Activated naive CD4-positive, alpha-beta T cell treated with anti-CD3 and anti-CD28 coated beads for 36 hours (primary cell): Measurements from ENCODE around the gene KIAA1217. TPM values are rescaled to one million over a fixed set of nuclear protein-coding genes. Genes with fewer than 3 reads are reported as not detected.

Source experiments
- CTCF ChIA-PET: fragments of 350-600 bp; sonication (Branson Sonifier 250); formaldehyde crosslinking; loops from one replicate; lab custom pipeline; 2021; ENCODE audit warnings: antibody characterized with exemption; lab: Charles Lee
- DNase-seq: peaks from one replicate; pipeline ENCODE4 v3.0.0-alpha.2; 2020
- H3K27ac Mint-ChIP-seq: one replicate; pipeline ENCODE4 v1.8.0; 2021; ENCODE audit warnings: mild to moderate bottlenecking, mixed read lengths
- H3K27me3 Mint-ChIP-seq: one replicate; pipeline ENCODE4 v1.8.0; 2021; ENCODE audit warnings: low read depth, mixed read lengths
- H3K36me3 Mint-ChIP-seq: one replicate; pipeline ENCODE4 v1.8.0; 2021; ENCODE audit warnings: low read depth, mixed read lengths
- H3K4me1 Mint-ChIP-seq: one replicate; pipeline ENCODE4 v1.8.0; 2021; ENCODE audit warnings: low read depth, mixed read lengths
- H3K4me3 Mint-ChIP-seq: one replicate; pipeline ENCODE4 v1.8.0; 2021; ENCODE audit warnings: mild to moderate bottlenecking, moderate library complexity, mixed read lengths
- H3K9me3 Mint-ChIP-seq: one replicate; pipeline ENCODE4 v1.8.0; 2021; ENCODE audit warnings: mixed read lengths
- intact Hi-C: fragments of 100-400 bp; cut with micrococcal nuclease; formaldehyde crosslinking; loops from one replicate; pipeline ENCODE4 v1.15.1; 2023
- total RNA-seq, 2 experiments: library from RNA; stranded (reverse); gene quantifications; one replicate each; pipeline ENCODE4 v1.2.3, GENCODE V29; 2021

KIAA1217 gene
- total RNA-seq, 2 experiments from 2014 or later: 0.57 to 0.86 TPM

GRCh38 chr10:24502006-24502405, 293.1 kb downstream of the KIAA1217 start:
- DNase-seq: no peak
- H3K4me1 Mint-ChIP-seq: no peaks in the 10 kb centered on the region
- peaks cover 3% of the 10 kb centered on the region for H3K9me3 Mint-ChIP-seq
- no peaks in the 10 kb centered on the region for H3K36me3 Mint-ChIP-seq
- CTCF ChIA-PET: interaction anchor here (0.7 to 3.5 kb wide), 5 partner anchors 12 to 1413 kb away, joined by 3 to 24 read pairs (median 4); no protein-coding TSS in a partner anchor
- H3K4me3 Mint-ChIP-seq: no peak overlapping the region
- peaks cover 14% of the 10 kb centered on the region for H3K27me3 Mint-ChIP-seq
- H3K27ac Mint-ChIP-seq: no peak overlapping the region
- intact Hi-C loops: loop anchor here (5.0 kb wide), 2 partner anchors 305 to 1345 kb away; no protein-coding TSS in a partner anchor

- Mint-ChIP-seq H3K4me1 (no peaks in the 10 kb centered on the region), H3K4me3 (no peak overlapping the region), H3K27ac (no peak overlapping the region), H3K36me3 (no peaks in the 10 kb centered on the region), H3K9me3 (peaks cover 3% of the 10 kb centered on the region), H3K27me3 (peaks cover 14% of the 10 kb centered on the region)
- CTCF ChIA-PET: interaction anchor here (0.9 to 3.5 kb wide), 4 partner anchors 11 to 508 kb away, joined by 3 to 24 read pairs (median 4); no protein-coding TSS in a partner anchor
- no peak for DNase-seq
- intact Hi-C loops: loop anchor here (1.0 to 5.0 kb wide), 4 partner anchors 143 to 1346 kb away; no protein-coding TSS in a partner anchor
Measured at GRCh38 chr10:24502801-24503460, 294.0 kb downstream of the KIAA1217 start.

GRCh38 chr10:24503461-24504320, 294.8 kb downstream of the KIAA1217 start:
- Mint-ChIP-seq H3K4me1 (no peaks in the 10 kb centered on the region), H3K36me3 (no peaks in the 10 kb centered on the region), H3K4me3 (no peak overlapping the region), H3K27ac (no peak overlapping the region), H3K27me3 (peaks cover 14% of the 10 kb centered on the region), H3K9me3 (peaks cover 3% of the 10 kb centered on the region)
- DNase-seq: peak; percentile 58
- CTCF ChIA-PET: interaction anchor here (0.6 to 3.5 kb wide), 6 partner anchors 15 to 510 kb away, joined by 3 to 24 read pairs (median 3); no protein-coding TSS in a partner anchor
- intact Hi-C loops: loop anchor here (1.0 to 5.0 kb wide), 4 partner anchors 143 to 1346 kb away; no protein-coding TSS in a partner anchor

GRCh38 chr10:24505759-24506158, 296.8 kb downstream of the KIAA1217 start:
- DNase-seq: no peak
- Mint-ChIP-seq H3K27me3 (peaks cover 14% of the 10 kb centered on the region), H3K9me3 (peaks cover 3% of the 10 kb centered on the region), H3K4me1 (no peaks in the 10 kb centered on the region), H3K27ac (no peak overlapping the region), H3K4me3 (no peak overlapping the region), H3K36me3 (no peaks in the 10 kb centered on the region)
- intact Hi-C loops: no loop called here
- CTCF ChIA-PET: interaction anchor here (1.2 kb wide), 1 partner anchor 55 kb away, joined by 3 read pairs; no protein-coding TSS in a partner anchor

- CTCF ChIA-PET: interaction anchor here (1.1 kb wide), 1 partner anchor 11 kb away, joined by 4 read pairs; no protein-coding TSS in a partner anchor
- no peaks in the 10 kb centered on the region for H3K4me1 Mint-ChIP-seq
- DNase-seq: peak; percentile 28
- H3K27ac Mint-ChIP-seq: no peak overlapping the region
- no peak overlapping the region for H3K4me3 Mint-ChIP-seq
- H3K9me3 Mint-ChIP-seq: no peaks in the 10 kb centered on the region
- no peaks in the 10 kb centered on the region for H3K36me3 Mint-ChIP-seq
- intact Hi-C loops: loop anchor here (10.0 kb wide), 2 partner anchors 808 to 1198 kb away; no protein-coding TSS in a partner anchor
- H3K27me3 Mint-ChIP-seq: peaks cover 2% of the 10 kb centered on the region
Measured at GRCh38 chr10:24513155-24513554, 304.2 kb downstream of the KIAA1217 start.

- Mint-ChIP-seq H3K9me3 (no peaks in the 10 kb centered on the region), H3K27ac (no peak overlapping the region), H3K27me3 (peaks cover 8% of the 10 kb centered on the region), H3K4me1 (peaks cover 14% of the 10 kb centered on the region), H3K4me3 (no peak overlapping the region), H3K36me3 (no peaks in the 10 kb centered on the region)
- no peak for DNase-seq
- intact Hi-C loops: loop anchor here (5.0 to 10.0 kb wide), 5 partner anchors 153 to 1201 kb away; no protein-coding TSS in a partner anchor
- CTCF ChIA-PET: interaction anchor here (0.5 to 1.1 kb wide), 2 partner anchors 813 to 1222 kb away, joined by 3 to 4 read pairs; no protein-coding TSS in a partner anchor
Measured at GRCh38 chr10:24515481-24515880, 306.5 kb downstream of the KIAA1217 start.

- intact Hi-C loops: loop anchor here (2.0 to 10.0 kb wide), 7 partner anchors 38 to 1360 kb away; no protein-coding TSS in a partner anchor
- Mint-ChIP-seq H3K27ac (no peak overlapping the region), H3K4me1 (peaks cover 14% of the 10 kb centered on the region), H3K4me3 (no peak overlapping the region), H3K27me3 (peaks cover 7% of the 10 kb centered on the region), H3K9me3 (no peaks in the 10 kb centered on the region), H3K36me3 (no peaks in the 10 kb centered on the region)
- CTCF ChIA-PET: interaction anchor here (0.7 to 3.3 kb wide), 10 partner anchors 10 to 1360 kb away, joined by 3 to 24 read pairs (median 5); no protein-coding TSS in a partner anchor
- DNase-seq: no peak
Measured at GRCh38 chr10:24518411-24518810, 309.5 kb downstream of the KIAA1217 start.

GRCh38 chr10:24518981-24519597, 310.2 kb downstream of the KIAA1217 start:
- DNase-seq: peak; percentile 62
- H3K27ac Mint-ChIP-seq: no peak overlapping the region
- no peaks in the 10 kb centered on the region for H3K36me3 Mint-ChIP-seq
- CTCF ChIA-PET: interaction anchor here (0.7 to 3.3 kb wide), 17 partner anchors 9 to 1361 kb away, joined by 3 to 24 read pairs (median 4); no protein-coding TSS in a partner anchor
- H3K4me1 Mint-ChIP-seq: peaks cover 14% of the 10 kb centered on the region
- intact Hi-C loops: loop anchor here (1.0 to 10.0 kb wide), 8 partner anchors 38 to 1360 kb away; no protein-coding TSS in a partner anchor
- no peaks in the 10 kb centered on the region for H3K9me3 Mint-ChIP-seq
- H3K27me3 Mint-ChIP-seq: peaks cover 7% of the 10 kb centered on the region
- no peak overlapping the region for H3K4me3 Mint-ChIP-seq

- Mint-ChIP-seq H3K27ac (peak overlapping the region; percentile 53), H3K36me3 (no peaks in the 10 kb centered on the region), H3K4me3 (peak overlapping the region; percentile 66), H3K9me3 (no peaks in the 10 kb centered on the region), H3K27me3 (peaks cover 7% of the 10 kb centered on the region), H3K4me1 (peaks cover 14% of the 10 kb centered on the region)
- DNase-seq: peak; percentile 75
- CTCF ChIA-PET: interaction anchor here (0.6 to 3.3 kb wide), 8 partner anchors 16 to 346 kb away, joined by 3 to 24 read pairs (median 4); no protein-coding TSS in a partner anchor
- intact Hi-C loops: loop anchor here (1.0 to 10.0 kb wide), 8 partner anchors 37 to 1361 kb away; no protein-coding TSS in a partner anchor
Measured at GRCh38 chr10:24519950-24520349, 311.0 kb downstream of the KIAA1217 start.

- Mint-ChIP-seq H3K4me1 (peaks cover 9% of the 10 kb centered on the region), H3K27ac (no peak overlapping the region)
- intact Hi-C loops: no loop called here
Measured at GRCh38 chr10:24524314-24524713, 315.4 kb downstream of the KIAA1217 start.

GRCh38 chr10:24526085-24526649, 317.2 kb downstream of the KIAA1217 start:
- no peaks in the 10 kb centered on the region for H3K36me3 Mint-ChIP-seq
- H3K4me3 Mint-ChIP-seq: no peak overlapping the region
- no peaks in the 10 kb centered on the region for H3K27me3 Mint-ChIP-seq
- no peaks in the 10 kb centered on the region for H3K4me1 Mint-ChIP-seq
- CTCF ChIA-PET: no interaction called here
- no peak overlapping the region for H3K27ac Mint-ChIP-seq
- H3K9me3 Mint-ChIP-seq: no peaks in the 10 kb centered on the region
- intact Hi-C loops: no loop called here
- no peak for DNase-seq

More at GRCh38 chr10:24524314-24524713, 315.4 kb downstream of the KIAA1217 start:
- CTCF ChIA-PET: no interaction called here
- DNase-seq: no peak
- no peak overlapping the region for H3K4me3 Mint-ChIP-seq
- peaks cover 7% of the 10 kb centered on the region for H3K27me3 Mint-ChIP-seq
- no peaks in the 10 kb centered on the region for H3K36me3 Mint-ChIP-seq
- H3K9me3 Mint-ChIP-seq: no peaks in the 10 kb centered on the region
